GM19238 (cell line): ENCODE results near the gene JDP2.
"Not testable (repeated sequence)": the region's sequence is repeated elsewhere in the genome, so short reads cannot be mapped to it uniquely, and the experiment has no call there.

Experiments used
- DNase-seq: peaks from one replicate; pipeline ENCODE4 v3.0.0; 2011; ENCODE audit warnings: low spot score; ENCODE audit not compliant: insufficient read length

JDP2 gene

GRCh38 chr14:75454963-75455546 lies 27.2 kb downstream of the JDP2 start:
- no peak for DNase-seq

GRCh38 chr14:75456069-75456996 lies 28.5 kb downstream of the JDP2 start:
- no peak for DNase-seq

- DNase-seq: no peak
Measured at GRCh38 chr14:75456997-75457335, 29.1 kb downstream of the JDP2 start.

DNA sequence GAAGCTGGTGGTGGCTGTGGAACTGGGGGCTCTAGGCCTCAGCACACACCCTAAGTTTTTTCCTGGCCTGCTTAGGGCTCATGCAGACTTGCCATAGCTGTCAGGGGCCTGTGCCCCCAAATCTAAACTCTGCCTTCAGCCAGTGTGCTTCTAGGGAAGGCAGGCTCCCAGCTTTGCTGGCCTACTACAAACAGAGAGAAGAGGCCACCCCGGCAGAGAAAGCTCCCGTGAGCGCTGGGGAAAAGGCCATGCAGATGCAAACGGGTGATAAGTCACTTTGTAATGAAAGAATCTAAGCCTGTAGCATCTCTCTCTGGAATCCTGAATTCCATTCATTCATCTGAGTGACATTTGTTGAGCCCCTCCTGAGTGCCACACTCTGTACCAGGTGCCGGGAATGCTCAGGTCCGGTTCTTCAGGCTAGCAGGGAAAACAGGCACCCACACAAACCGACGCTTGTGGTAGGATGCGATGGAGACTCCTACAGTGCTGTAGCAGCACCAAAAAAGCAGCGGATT lies 29.9 kb downstream of the JDP2 start:
- DNase-seq: no peak

DNA sequence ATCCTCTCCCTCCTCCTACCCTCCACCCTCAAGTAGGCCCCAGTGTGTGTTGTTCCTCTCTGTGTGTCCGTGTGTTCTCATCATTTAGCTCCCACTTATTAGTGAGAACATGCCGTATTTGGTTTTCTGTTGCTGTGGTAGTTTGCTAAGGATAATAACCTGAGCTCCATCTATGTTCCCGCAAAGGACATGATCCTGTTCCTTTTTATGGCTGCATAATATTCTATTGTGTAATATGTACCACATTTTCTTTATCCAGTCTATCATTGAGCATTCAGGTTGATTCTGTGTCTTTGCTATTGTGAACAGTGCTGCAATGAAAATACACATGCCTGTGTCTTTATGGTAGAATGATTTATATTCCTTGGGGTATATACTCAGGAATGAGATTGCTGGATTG lies 30.5 kb downstream of the JDP2 start:
- no peak for DNase-seq

DNA sequence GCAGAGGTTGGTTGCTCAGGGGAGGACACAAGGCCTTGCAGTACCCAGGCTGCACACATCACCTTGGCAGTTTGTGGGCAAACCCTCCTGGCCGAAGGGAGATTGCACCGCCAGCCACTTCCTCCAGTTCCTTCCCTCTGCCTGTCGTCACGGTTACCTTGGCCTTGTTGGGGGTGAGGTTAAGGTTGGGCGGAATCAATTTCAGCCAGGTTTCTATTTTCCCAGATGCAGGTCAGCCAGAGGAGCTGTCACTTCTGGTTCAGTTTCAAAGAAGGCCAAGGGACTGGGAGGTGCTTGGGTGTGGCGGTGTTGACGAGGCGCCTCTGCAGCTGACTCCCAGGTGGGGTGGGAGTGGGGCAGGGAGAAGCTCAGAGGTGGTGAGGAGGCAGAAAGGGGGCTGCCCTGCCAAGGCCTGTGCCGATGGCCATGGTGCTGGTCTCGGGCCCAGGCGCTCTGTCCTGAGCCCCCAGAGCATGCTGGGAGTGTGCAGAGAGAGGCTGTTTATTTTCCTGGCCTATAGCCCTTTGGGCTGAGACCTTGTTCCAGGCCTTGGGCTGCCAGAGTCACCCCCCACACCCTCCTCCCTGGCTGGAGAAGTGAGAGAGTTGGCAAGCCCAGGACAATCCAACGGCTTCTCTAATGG lies 31.4 kb downstream of the JDP2 start:
- DNase-seq: no peak

DNA sequence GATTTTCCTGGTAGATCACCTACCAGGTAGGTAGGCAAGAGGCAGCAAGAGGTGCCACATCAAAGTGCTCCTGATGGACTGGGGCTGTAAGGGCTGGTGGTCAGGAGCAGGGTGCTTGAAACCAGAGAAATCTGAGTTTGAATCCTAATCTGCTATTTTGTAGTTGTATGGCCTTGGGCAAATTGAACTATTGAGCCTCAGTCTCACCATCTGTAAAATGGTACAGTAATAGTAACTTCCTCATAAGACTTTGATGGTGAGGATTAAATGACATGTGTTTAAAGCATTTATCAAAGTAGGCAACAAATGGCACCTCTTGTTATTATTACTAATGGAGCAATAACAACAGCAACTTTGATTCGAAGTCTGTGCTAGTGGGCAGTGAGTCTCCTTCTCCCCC lies 32.0 kb downstream of the JDP2 start:
- no peak for DNase-seq

- no peak for DNase-seq
Measured at GRCh38 chr14:75460394-75460793, 32.6 kb downstream of the JDP2 start.

DNA sequence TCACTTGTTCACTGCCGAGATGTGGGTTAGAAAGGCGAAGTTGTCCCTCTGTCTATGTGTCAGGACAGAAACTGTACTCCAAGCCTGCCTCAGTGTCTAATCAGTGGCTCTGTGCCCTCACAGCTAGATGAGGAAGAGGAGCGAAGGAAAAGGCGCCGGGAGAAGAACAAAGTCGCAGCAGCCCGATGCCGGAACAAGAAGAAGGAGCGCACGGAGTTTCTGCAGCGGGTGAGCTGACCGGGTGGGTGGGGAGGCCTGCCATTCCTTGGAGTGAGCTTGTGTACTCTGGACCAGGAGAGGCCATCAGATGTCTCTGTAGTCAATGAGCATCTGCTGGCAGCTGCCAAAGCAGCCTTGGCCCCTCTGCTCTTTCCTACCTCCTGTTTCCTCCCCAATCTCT lies 33.5 kb downstream of the JDP2 start:
- DNase-seq: no peak

DNA sequence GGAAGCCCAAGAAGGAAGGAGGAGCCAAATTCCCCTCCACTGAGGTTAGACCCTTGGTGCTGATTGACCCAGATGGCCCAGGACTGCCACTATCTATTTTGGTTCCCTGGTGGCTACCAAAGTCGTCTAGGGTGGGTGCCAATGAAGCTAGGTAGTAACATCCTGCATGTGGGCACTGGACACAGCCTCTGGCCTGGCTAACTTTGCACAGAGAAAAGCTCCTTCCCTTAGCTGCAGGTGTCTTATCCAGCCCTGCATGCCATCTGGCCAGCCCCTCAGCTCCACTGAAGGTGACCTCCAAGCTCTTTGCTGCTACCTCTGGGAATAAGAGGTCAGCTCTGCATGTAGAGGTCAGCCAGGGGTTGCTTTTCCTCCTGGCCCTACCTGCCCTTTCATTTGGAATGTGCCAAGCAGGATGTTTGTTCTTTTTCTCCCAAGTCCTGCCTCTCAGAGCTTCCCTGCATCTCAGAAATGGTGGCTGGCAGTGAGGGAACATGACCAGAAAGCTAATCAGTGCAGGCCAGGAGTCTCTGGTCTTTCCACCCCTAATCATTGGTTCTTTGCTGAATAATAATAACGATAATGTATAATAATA lies 34.0 kb downstream of the JDP2 start:
- no peak for DNase-seq

DNA sequence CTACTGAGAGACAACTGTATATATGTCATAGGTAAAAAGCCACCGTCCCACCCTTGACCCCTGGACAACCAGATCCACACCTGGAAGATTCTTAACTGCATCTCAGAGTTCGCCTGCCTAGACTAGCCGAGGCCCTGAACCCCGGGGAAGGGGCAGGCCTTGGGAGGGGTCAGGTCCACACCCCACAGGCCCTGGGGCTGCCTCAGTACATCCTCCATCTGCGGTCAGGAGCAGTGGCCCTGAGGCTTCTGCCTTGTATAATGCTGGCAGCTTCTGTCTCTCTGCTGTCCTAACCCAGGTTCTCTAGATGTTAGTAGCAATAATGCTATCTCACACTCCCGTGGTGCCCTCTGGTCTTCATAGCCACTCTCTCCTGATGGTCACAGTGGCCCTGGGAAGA lies 36.8 kb downstream of the JDP2 start:
- DNase-seq: no peak

- DNase-seq: no peak
Measured at GRCh38 chr14:75467763-75468162, 39.9 kb downstream of the JDP2 start.

DNA sequence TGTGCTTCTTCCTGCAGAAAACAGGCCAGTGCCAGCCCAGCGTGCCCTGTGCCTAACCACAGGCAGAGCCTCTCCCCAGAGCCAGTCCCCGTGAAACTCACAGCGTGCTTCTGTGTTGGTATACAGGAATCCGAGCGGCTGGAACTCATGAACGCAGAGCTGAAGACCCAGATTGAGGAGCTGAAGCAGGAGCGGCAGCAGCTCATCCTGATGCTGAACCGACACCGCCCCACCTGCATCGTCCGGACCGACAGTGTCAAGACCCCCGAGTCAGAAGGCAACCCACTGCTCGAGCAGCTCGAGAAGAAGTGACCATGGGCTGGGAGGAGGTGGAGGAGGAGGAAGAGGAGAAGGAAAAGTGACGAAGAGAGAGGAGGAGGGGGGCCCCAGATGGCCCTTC lies 41.3 kb downstream of the JDP2 start:
- no peak for DNase-seq

GRCh38 chr14:75469606-75470237 lies 41.9 kb downstream of the JDP2 start:
- no peak for DNase-seq

DNA sequence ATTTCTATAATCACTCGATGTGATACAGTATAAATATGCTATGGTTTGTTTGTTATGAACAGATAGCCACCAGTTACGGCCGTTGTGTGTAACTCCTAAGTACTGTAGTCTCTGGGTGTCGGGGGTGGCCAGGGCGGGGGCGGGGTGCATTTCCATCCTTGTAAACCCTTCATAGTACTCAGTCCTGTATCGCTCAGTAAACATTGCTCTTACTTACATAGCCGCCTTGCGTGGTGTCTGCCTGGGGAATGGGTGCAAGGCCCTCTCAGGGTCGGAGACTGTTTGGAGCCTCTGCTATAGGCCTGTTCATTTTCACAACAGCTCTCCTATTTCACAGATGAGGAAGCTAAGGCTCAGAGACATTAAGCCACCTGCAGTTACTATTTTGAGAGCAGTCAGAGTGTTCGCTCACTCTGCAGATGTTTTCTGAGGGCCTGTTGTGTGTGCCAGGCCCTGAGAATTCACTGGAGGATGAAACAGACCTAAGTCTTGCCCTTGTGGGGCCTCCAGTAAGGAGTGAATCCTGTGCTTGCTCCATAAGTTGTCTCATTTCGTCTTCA lies 42.5 kb downstream of the JDP2 start:
- no peak for DNase-seq

DNA sequence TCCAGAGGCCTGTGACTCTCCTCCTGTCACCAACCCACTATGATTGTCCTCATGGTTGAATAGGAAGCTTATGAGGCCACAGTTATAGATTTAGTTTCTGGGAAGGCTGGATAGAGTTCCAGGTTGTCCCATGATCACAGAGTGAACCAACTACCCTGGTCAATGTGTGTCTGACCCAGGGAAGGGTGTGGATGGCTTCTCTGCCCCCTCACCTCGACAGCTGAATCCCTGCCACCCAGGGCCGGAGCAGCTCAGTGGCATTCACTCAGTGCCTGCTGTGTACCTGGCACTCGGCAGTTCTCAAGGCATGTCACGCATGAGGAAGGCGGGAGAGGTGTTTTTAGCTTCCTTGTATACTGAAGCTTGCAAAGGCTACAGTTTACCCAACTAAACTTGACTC lies 43.2 kb downstream of the JDP2 start:
- no peak for DNase-seq

DNA sequence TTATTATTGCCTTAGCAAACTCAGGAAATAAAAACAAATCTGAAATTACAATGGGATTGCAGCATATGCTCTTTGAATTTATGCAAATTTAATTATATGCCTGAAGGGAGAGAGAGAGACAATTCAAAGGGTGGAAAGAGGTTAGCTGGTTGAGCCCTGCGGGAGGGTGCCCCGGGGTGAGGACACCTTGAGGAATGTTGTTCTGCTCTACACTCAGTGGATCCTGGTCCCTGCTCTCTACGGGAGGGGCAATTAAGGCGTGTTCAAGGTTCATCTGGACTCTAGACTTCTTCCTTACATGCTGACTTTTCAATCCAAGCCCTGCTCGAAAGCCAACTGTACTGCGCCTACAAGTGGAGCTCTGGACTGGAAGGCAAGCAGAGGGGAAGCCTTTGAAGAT lies 46.3 kb downstream of the JDP2 start:
- DNase-seq: not testable (repeated sequence)

- no peak for DNase-seq
Measured at GRCh38 chr14:75476274-75476995, 48.6 kb downstream of the JDP2 start.

DNA sequence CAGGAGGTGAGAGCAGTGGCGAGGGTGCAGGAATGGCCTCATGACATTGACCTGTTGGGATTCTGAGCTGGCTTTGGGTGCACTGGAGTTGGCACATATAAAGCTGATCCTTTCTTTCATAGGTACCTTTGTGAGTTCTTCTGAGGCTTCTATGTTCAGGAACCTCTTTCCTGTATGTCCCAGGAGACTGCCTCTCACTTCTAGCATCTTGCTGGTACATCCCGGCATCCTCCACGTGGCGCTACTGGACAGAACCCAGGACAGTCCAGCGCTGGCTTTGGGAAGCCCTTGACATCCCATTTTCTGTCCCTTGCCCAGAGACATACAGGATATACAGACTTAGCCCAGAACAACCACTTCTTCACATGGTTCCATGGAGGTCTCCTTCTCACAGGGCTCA lies 50.1 kb downstream of the JDP2 start:
- no peak for DNase-seq

GRCh38 chr14:75479770-75480600 lies 52.2 kb downstream of the JDP2 start:
- peak; percentile 58 for DNase-seq
